ENCODE measurements around the gene HDDC2. TPM values are rescaled to one million over a fixed set of nuclear protein-coding genes. Genes with fewer than 3 reads are reported as not detected.

The HDDC2 gene
- total RNA-seq, 4 donors from 2014 or later, result 52.0 to 78.3 (median 66.5) TPM

DNA sequence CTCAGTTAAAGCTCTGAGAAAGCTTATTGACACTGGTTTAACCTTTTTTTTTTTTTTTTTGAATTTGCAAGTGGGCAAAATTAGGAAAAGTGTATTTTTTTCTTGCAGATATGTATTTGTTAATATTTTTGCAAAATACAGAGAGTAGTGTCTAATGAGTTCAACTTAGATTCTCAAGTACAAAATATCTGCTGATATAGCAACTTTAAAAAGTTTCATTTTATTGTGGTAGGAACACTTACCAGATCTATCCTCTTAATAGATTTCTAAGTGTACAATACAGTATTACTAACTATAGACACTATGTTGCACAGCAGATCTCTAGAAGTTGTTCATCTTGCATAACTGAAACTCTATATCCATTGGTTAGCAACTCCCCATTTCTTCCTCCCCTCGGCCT is 30.9 kb upstream of the HDDC2 start:
- Histone ChIP-seq H3K36me3 (no peaks in the 10 kb centered on the region), H3K27ac (no peak overlapping the region), H3K27me3 (no peaks in the 10 kb centered on the region), H3K9me3 (no peaks in the 10 kb centered on the region), H3K4me3 (no peak overlapping the region), H3K4me1 (no peaks in the 10 kb centered on the region)
- WGBS, result 90% methylated on average over 1 of the region's 1 CpG
- DNase-seq (ENCODE audit: low spot score in 2 of 2), result no peak
- TF ChIP-seq POLR2AphosphoS5 (IDR thresholded peaks at IDR 0.05) (no peak), CTCF (IDR thresholded peaks at IDR 0.05) (no peak), POLR2A (IDR thresholded peaks at IDR 0.05) (no peak)

DNA sequence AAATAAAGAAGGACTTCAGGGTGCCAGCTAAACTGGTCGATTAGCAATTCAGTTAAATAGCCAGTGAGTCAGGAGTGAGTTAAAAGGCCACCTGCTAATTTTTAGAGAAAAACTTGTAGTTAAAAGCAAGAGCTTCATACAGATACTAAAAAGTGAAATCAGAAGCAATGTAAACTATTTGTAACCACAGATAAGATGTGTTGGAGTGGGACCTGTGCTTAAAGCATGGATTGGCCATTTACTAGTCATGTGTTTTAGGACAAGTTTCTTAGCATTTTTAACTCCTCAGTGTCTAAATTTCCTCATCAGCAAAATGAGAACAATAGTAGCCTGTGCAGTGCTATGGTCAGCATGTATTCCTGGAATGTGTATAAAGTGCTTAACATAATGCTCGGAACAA is 23.8 kb upstream of the HDDC2 start:
- 69% methylated on average over 2 of the region's 2 CpGs for WGBS
- H3K27me3 ChIP-seq, result no peaks in the 10 kb centered on the region
- H3K27ac ChIP-seq, result no peak overlapping the region
- no peaks in the 10 kb centered on the region for H3K4me1 ChIP-seq
- no peak overlapping the region for H3K4me3 ChIP-seq
- H3K9me3 ChIP-seq, result no peaks in the 10 kb centered on the region
- TF ChIP-seq POLR2AphosphoS5 (IDR thresholded peaks at IDR 0.05) (no peak), POLR2A (IDR thresholded peaks at IDR 0.05) (no peak), CTCF (IDR thresholded peaks at IDR 0.05) (no peak), EP300 (IDR thresholded peaks at IDR 0.05) (no peak)
- H3K36me3 ChIP-seq, result no peaks in the 10 kb centered on the region
- DNase-seq (ENCODE audit: low spot score in 2 of 2), result no peak

GRCh38 chr6:125323376-125323775 is 21.6 kb upstream of the HDDC2 start:
- Histone ChIP-seq H3K27me3 (no peaks in the 10 kb centered on the region), H3K36me3 (no peaks in the 10 kb centered on the region), H3K9me3 (no peaks in the 10 kb centered on the region), H3K4me3 (no peak overlapping the region), H3K27ac (no peak overlapping the region), H3K4me1 (no peaks in the 10 kb centered on the region)
- no peak for TF ChIP-seq POLR2A (IDR thresholded peaks at IDR 0.05)
- no peak for TF ChIP-seq EP300 (IDR thresholded peaks at IDR 0.05)
- TF ChIP-seq POLR2AphosphoS5 (IDR thresholded peaks at IDR 0.05), result no peak
- TF ChIP-seq CTCF (IDR thresholded peaks at IDR 0.05), result no peak
- 83% methylated on average over 2 of the region's 2 CpGs for WGBS
- no peak for DNase-seq (ENCODE audit: low spot score in 2 of 2)

GRCh38 chr6:125316621-125317020 is 14.9 kb upstream of the HDDC2 start:
- Histone ChIP-seq H3K27me3 (no peaks in the 10 kb centered on the region), H3K4me1 (no peaks in the 10 kb centered on the region), H3K9me3 (no peaks in the 10 kb centered on the region), H3K4me3 (no peak overlapping the region), H3K36me3 (no peaks in the 10 kb centered on the region), H3K27ac (no peak overlapping the region)
- TF ChIP-seq CTCF (IDR thresholded peaks at IDR 0.05) (no peak), POLR2AphosphoS5 (IDR thresholded peaks at IDR 0.05) (no peak), EP300 (IDR thresholded peaks at IDR 0.05) (no peak), POLR2A (IDR thresholded peaks at IDR 0.05) (no peak)
- DNase-seq (ENCODE audit: low spot score in 2 of 2), result no peak
- WGBS, result 82% methylated on average over 9 of the region's 9 CpGs

DNA sequence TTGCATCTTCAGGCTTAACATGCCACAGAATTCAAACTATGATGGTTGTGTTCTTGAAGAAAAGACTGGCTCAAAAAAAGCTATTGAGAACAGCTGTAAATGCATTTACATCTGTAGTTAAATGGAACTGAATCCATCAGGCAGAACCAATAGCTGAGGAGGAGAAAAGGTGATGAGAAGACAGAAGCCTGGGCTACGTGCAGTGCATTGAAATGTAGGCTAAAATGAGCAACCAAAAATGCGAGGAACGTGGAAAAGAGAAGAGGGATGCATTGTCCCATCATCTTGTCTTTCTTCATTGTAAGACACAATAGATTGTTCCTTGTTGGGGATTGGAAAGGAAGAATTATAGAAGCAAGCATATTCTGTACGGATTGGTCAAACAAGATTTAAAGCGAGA is 13.8 kb upstream of the HDDC2 start:
- no peaks in the 10 kb centered on the region for H3K9me3 ChIP-seq
- no peak overlapping the region for H3K4me3 ChIP-seq
- no peak overlapping the region for H3K27ac ChIP-seq
- TF ChIP-seq POLR2AphosphoS5 (IDR thresholded peaks at IDR 0.05) (no peak), POLR2A (IDR thresholded peaks at IDR 0.05) (no peak), CTCF (IDR thresholded peaks at IDR 0.05) (no peak), EP300 (IDR thresholded peaks at IDR 0.05) (no peak)
- H3K36me3 ChIP-seq, result no peaks in the 10 kb centered on the region
- 97% methylated on average over 5 of the region's 5 CpGs for WGBS
- no peak for DNase-seq (ENCODE audit: low spot score in 2 of 2)
- peaks cover 3% of the 10 kb centered on the region for H3K4me1 ChIP-seq
- H3K27me3 ChIP-seq, result no peaks in the 10 kb centered on the region
